Panc1 (cell line): ENCODE results near the gene TAS2R43. TPM values are rescaled to one million over a fixed set of nuclear protein-coding genes. Genes with fewer than 3 reads are reported as not detected.
"Not testable (repeated sequence)": the region's sequence is repeated elsewhere in the genome, so short reads cannot be mapped to it uniquely, and the experiment has no call there.

Experiments used
- ATAC-seq: fragments of 200-7000 bp; cut with Tn5 transposase; 2 replicates; pipeline ENCODE4 v1.9.1; 2020; ENCODE audit warnings: mild to moderate bottlenecking, moderate library complexity
- BruUV-seq: library from RNA; stranded (reverse); fragments of 400-500 nt; replicated peaks from 2 replicates; lab custom pipeline; 2021; lab: Mats Ljungman, UMichigan
- CTCF ChIA-PET: fragments of 300-600 bp; sonication (Branson Sonifier 250); formaldehyde crosslinking; loops from one replicate; lab custom pipeline; 2022; ENCODE audit warnings: antibody characterized with exemption; lab: Charles Lee
- POLR2A ChIA-PET: fragments of 300-600 bp; sonication (Branson Sonifier 250); formaldehyde crosslinking; loops from one replicate; lab custom pipeline; 2022; ENCODE audit warnings: antibody characterized with exemption; lab: Charles Lee
- DNase-seq: peaks from one replicate; pipeline ENCODE4 v3.0.0-alpha.2; 2010; ENCODE audit warnings: low read depth, low spot score
- H3K27ac ChIP-seq: 2 replicates; pipeline ENCODE4 v1.5.1; 2011; ENCODE audit warnings: mild to moderate bottlenecking, low read length, inconsistent platforms
- H3K27me3 ChIP-seq: fragments of 200-500 bp; sonication (Bioruptor generic); 2 replicates; pipeline ENCODE4 v1.6.0; 2014; ENCODE audit warnings: low read length, inconsistent platforms; ENCODE audit not compliant: control insufficient read depth, insufficient read depth
- H3K36me3 ChIP-seq: fragments of 200-500 bp; sonication (Bioruptor generic); 2 replicates; pipeline ENCODE4 v1.5.1; 2014; ENCODE audit warnings: inconsistent platforms, mild to moderate bottlenecking, low read length, moderate library complexity; ENCODE audit not compliant: control insufficient read depth, insufficient read depth
- H3K4me1 ChIP-seq: 2 replicates; pipeline ENCODE4 v1.5.1; 2011; ENCODE audit warnings: inconsistent platforms, mild to moderate bottlenecking, low read length, moderate library complexity; ENCODE audit not compliant: control insufficient read depth, insufficient read depth
- H3K4me3 ChIP-seq, 2 experiments: 2 replicates each; pipeline ENCODE4 v1.5.1; 2011 to 2012; ENCODE audit warnings: low read depth in 2 of 2, low read length in 2 of 2, mild to moderate bottlenecking in 2 of 2, inconsistent platforms in 1 of 2, moderate library complexity in 1 of 2
- H3K9me3 ChIP-seq: fragments of 200-500 bp; sonication (Bioruptor generic); 2 replicates; pipeline ENCODE4 v1.5.1; 2014; ENCODE audit warnings: low read depth, mild to moderate bottlenecking, inconsistent platforms, low read length, moderate library complexity; ENCODE audit not compliant: control insufficient read depth, insufficient read depth
- POLR2AphosphoS5 ChIP-seq: IDR thresholded peaks from 2 replicates; pipeline ENCODE4 v1.6.1; 2012; ENCODE audit warnings: mild to moderate bottlenecking, low read depth, low read length, moderate library complexity
- SIN3A ChIP-seq: IDR thresholded peaks from 2 replicates; pipeline ENCODE4 v1.6.1; 2012; ENCODE audit warnings: low read depth, mild to moderate bottlenecking, low read length, moderate library complexity, borderline replicate concordance; ENCODE audit not compliant: insufficient read depth
- TCF7L2 ChIP-seq: IDR thresholded peaks from 2 replicates; pipeline ENCODE4 v1.6.1; 2011; ENCODE audit warnings: mild to moderate bottlenecking, low read depth, low read length, inconsistent platforms
- in situ Hi-C: cut with HindIII; loops from 2 replicates; pipeline ENCODE4 v1.10.0; 2016; ENCODE audit warnings: low sequenced_read_pairs, low pct_unique_long_range_greater_than_20kb
- intact Hi-C: fragments of 100-400 bp; cut with micrococcal nuclease; formaldehyde crosslinking; loops from one replicate; pipeline ENCODE4 v1.10.0; 2022; ENCODE audit not compliant: unreplicated experiment
- total RNA-seq: library from RNA; stranded (reverse); gene quantifications from one replicate; pipeline ENCODE4 v1.2.1, GENCODE V29; 2021; ENCODE audit not compliant: unreplicated experiment
- TF ChIP-seq, protein P1 (sequence below), 2 experiments: IDR thresholded peaks; 2 replicates each; pipeline ENCODE4 v1.6.1; 2011 to 2012; ENCODE audit warnings: low read depth in 2 of 2, control low read depth in 1 of 2, low read length in 1 of 2, mild to moderate bottlenecking in 1 of 2, moderate library complexity in 1 of 2; ENCODE audit not compliant: insufficient read depth in 1 of 2
- TF ChIP-seq, protein P2 (sequence below): fragments of 450-650 bp; IDR thresholded peaks from 2 replicates; pipeline ENCODE4 v1.5.1; 2017; ENCODE audit warnings: mild to moderate bottlenecking

TAS2R43 gene
- total RNA-seq, 1 experiment from 2014 or later: 0.36 TPM

DNA sequence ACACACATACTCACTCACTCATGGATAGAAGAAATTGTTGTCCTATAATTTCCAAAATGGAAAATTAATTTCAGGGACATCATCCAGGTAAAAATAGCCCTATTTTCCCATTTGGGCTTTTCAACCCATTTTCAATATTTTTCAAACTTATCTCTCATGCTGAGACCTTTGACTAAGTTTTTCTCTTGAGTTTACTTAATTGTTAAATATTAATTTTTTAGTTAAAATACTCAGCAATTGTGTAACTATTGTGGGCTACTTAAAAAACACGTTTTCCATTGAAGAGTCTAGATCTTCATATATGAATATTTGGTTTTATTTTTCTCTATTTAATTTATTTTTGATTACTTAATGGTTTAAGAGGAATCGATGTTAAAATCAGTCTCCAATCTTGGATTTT lies 14.2 kb upstream of the TAS2R43 start:
- Histone ChIP-seq H3K36me3 (no peaks in the 10 kb centered on the region), H3K27ac (no peak overlapping the region), H3K27me3 (no peaks in the 10 kb centered on the region), H3K4me3 (no peak overlapping the region), H3K4me1 (no peaks in the 10 kb centered on the region), H3K9me3 (no peaks in the 10 kb centered on the region)
- TF ChIP-seq TCF7L2 (no peak), SIN3A (no peak), POLR2AphosphoS5 (no peak)
- TF ChIP-seq, protein P1, sequence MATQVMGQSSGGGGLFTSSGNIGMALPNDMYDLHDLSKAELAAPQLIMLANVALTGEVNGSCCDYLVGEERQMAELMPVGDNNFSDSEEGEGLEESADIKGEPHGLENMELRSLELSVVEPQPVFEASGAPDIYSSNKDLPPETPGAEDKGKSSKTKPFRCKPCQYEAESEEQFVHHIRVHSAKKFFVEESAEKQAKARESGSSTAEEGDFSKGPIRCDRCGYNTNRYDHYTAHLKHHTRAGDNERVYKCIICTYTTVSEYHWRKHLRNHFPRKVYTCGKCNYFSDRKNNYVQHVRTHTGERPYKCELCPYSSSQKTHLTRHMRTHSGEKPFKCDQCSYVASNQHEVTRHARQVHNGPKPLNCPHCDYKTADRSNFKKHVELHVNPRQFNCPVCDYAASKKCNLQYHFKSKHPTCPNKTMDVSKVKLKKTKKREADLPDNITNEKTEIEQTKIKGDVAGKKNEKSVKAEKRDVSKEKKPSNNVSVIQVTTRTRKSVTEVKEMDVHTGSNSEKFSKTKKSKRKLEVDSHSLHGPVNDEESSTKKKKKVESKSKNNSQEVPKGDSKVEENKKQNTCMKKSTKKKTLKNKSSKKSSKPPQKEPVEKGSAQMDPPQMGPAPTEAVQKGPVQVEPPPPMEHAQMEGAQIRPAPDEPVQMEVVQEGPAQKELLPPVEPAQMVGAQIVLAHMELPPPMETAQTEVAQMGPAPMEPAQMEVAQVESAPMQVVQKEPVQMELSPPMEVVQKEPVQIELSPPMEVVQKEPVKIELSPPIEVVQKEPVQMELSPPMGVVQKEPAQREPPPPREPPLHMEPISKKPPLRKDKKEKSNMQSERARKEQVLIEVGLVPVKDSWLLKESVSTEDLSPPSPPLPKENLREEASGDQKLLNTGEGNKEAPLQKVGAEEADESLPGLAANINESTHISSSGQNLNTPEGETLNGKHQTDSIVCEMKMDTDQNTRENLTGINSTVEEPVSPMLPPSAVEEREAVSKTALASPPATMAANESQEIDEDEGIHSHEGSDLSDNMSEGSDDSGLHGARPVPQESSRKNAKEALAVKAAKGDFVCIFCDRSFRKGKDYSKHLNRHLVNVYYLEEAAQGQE (IDR thresholded peaks at IDR 0.05; ENCODE audit: insufficient read depth in 1 of 2, low read depth in 2 of 2, low read length in 1 of 2): no peak
- no peak for ATAC-seq
- intact Hi-C loops: no loop called here
- ChIA-PET CTCF (no interaction called here), POLR2A (no interaction called here)
- DNase-seq: no peak
- no TSS peak for BruUV-seq
- in situ Hi-C loops: no loop called here

DNA sequence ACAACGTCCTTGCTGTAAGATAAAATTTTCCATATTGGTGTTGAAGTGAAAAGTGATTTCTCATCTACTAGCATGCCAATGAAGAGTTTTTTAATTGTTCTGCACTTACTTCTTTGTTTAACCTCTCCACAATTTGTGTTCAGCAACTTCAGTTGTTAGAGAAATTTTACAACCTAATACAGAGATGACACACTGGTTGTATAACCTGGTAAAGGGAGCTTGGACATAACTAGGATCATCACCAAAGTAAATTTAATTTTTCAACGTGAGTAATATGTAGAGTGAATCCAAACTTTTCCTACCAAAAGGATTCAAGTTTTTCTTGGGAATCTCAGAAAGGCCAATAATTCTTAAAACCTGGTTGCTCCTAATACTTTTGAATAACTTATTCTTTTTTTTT lies 13.4 kb upstream of the TAS2R43 start:
- H3K27ac ChIP-seq: no peak overlapping the region
- CTCF ChIA-PET: no interaction called here
- in situ Hi-C loops: no loop called here
- no peaks in the 10 kb centered on the region for H3K4me1 ChIP-seq
- no peak overlapping the region for H3K4me3 ChIP-seq
- no peaks in the 10 kb centered on the region for H3K27me3 ChIP-seq
- TF ChIP-seq, protein P1 (IDR thresholded peaks at IDR 0.05; ENCODE audit: insufficient read depth in 1 of 2, low read depth in 2 of 2, low read length in 1 of 2): no peak
- TF ChIP-seq, protein P2, sequence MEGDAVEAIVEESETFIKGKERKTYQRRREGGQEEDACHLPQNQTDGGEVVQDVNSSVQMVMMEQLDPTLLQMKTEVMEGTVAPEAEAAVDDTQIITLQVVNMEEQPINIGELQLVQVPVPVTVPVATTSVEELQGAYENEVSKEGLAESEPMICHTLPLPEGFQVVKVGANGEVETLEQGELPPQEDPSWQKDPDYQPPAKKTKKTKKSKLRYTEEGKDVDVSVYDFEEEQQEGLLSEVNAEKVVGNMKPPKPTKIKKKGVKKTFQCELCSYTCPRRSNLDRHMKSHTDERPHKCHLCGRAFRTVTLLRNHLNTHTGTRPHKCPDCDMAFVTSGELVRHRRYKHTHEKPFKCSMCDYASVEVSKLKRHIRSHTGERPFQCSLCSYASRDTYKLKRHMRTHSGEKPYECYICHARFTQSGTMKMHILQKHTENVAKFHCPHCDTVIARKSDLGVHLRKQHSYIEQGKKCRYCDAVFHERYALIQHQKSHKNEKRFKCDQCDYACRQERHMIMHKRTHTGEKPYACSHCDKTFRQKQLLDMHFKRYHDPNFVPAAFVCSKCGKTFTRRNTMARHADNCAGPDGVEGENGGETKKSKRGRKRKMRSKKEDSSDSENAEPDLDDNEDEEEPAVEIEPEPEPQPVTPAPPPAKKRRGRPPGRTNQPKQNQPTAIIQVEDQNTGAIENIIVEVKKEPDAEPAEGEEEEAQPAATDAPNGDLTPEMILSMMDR: no peak
- no peak for TF ChIP-seq TCF7L2
- TF ChIP-seq POLR2AphosphoS5: no peak
- TF ChIP-seq SIN3A: no peak
- no TSS peak for BruUV-seq
- intact Hi-C loops: no loop called here
- POLR2A ChIA-PET: no interaction called here
- ATAC-seq (no peak), DNase-seq (no peak)
- no peaks in the 10 kb centered on the region for H3K9me3 ChIP-seq
- no peaks in the 10 kb centered on the region for H3K36me3 ChIP-seq

DNA sequence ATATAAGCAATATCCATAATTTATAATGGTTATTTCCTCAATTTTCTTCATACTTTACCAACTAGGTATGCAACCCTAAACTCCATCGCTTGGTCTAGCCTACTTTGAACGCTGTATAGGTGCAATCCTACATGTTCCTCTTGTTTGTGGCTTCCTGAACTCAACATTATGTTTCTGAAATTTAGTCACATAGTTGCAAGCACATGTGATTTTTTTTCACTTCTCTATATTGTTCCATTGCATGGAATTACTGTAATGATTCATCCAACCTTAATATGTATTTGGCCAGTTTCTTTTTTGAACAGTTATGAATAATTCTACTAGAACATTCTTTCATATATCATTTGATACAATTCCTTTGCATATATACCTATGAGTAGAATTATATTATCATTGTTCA lies 2.8 kb upstream of the TAS2R43 start:
- H3K36me3 ChIP-seq, H3K27ac ChIP-seq, H3K4me3 ChIP-seq, DNase-seq, in situ Hi-C loops, POLR2A ChIA-PET, BruUV-seq, H3K4me1 ChIP-seq, ATAC-seq, H3K9me3 ChIP-seq, H3K27me3 ChIP-seq, CTCF ChIA-PET, intact Hi-C loops: not testable (repeated sequence)
